ENCODE results near the gene FARSB.

- no peak for TF ChIP-seq CTCF (IDR thresholded peaks at IDR 0.05; ENCODE audit: insufficient read depth, low read depth, low read length)
- no peak for TF ChIP-seq EZH2 (IDR thresholded peaks at IDR 0.05; ENCODE audit: insufficient read depth, low read length)
Observed at GRCh38 chr2:222572264-222572721, 83.6 kb downstream of the FARSB start.
